Activated CD4-positive, alpha-beta memory T cell treated with anti-CD3 and anti-CD28 coated beads, Interleukin-2, amount 10 ng/mL, durations not matched to agents 7 days and 5 days (primary cell): ENCODE data around the gene NRP1. TPM values are rescaled to one million over a fixed set of nuclear protein-coding genes. Genes with fewer than 3 reads are reported as not detected.

Source experiments
- CTCF ChIA-PET: fragments of 350-600 bp; sonication (Branson Sonifier 250); formaldehyde crosslinking; loops from one replicate; lab custom pipeline; 2021; ENCODE audit warnings: antibody characterized with exemption, inconsistent platforms; lab: Charles Lee
- POLR2A ChIA-PET: fragments of 350-600 bp; sonication (Branson Sonifier 250); formaldehyde crosslinking; loops from one replicate; lab custom pipeline; 2021; ENCODE audit warnings: antibody characterized with exemption; lab: Charles Lee
- DNase-seq: peaks from one replicate; pipeline ENCODE4 v3.0.0-alpha.2; 2020
- H3K27ac Mint-ChIP-seq: one replicate; pipeline ENCODE4 v1.8.0; 2021; ENCODE audit warnings: mild to moderate bottlenecking, mixed read lengths
- H3K27me3 Mint-ChIP-seq: one replicate; pipeline ENCODE4 v1.8.0; 2021; ENCODE audit warnings: mixed read lengths
- H3K36me3 Mint-ChIP-seq: one replicate; pipeline ENCODE4 v1.8.0; 2021; ENCODE audit warnings: low read depth, mixed read lengths
- H3K4me1 Mint-ChIP-seq: one replicate; pipeline ENCODE4 v1.8.0; 2021; ENCODE audit warnings: mixed read lengths
- H3K4me3 Mint-ChIP-seq: one replicate; pipeline ENCODE4 v1.8.0; 2021; ENCODE audit warnings: mild to moderate bottlenecking, mixed read lengths
- H3K9me3 Mint-ChIP-seq: one replicate; pipeline ENCODE4 v1.8.0; 2021; ENCODE audit warnings: mixed read lengths
- total RNA-seq, 2 experiments: library from RNA; stranded (reverse); gene quantifications; one replicate each; pipeline ENCODE4 v1.2.3, GENCODE V29; 2021

The NRP1 gene
- total RNA-seq, 2 experiments from 2014 or later = 2.0 to 2.6 TPM

- Mint-ChIP-seq H3K27me3 (no peaks in the 10 kb centered on the region), H3K4me3 (no peak overlapping the region), H3K27ac (peak overlapping the region; percentile 88), H3K9me3 (no peaks in the 10 kb centered on the region), H3K36me3 (peaks cover 8% of the 10 kb centered on the region), H3K4me1 (peaks cover 64% of the 10 kb centered on the region)
- DNase-seq = no peak
- CTCF ChIA-PET = interaction anchor here (0.8 to 4.7 kb wide), 14 partner anchors 8 to 177 kb away, joined by 3 to 63 read pairs (median 6); no protein-coding TSS in a partner anchor
- POLR2A ChIA-PET = interaction anchor here (0.8 to 7.1 kb wide), 11 partner anchors 18 to 709 kb away, joined by 3 to 150 read pairs (median 14); partner anchors contain the start of gene CCDC7
These were observed 179.9 kb downstream of the NRP1 start for GRCh38 chr10:33154590-33154989.

GRCh38 chr10:33153968-33154327, 180.5 kb downstream of the NRP1 start:
- no peak for DNase-seq
- Mint-ChIP-seq H3K36me3 (peaks cover 8% of the 10 kb centered on the region), H3K4me1 (peaks cover 64% of the 10 kb centered on the region), H3K4me3 (peak overlapping the region; percentile 44), H3K27me3 (no peaks in the 10 kb centered on the region), H3K27ac (peak overlapping the region; percentile 88), H3K9me3 (no peaks in the 10 kb centered on the region)
- CTCF ChIA-PET = interaction anchor here (0.6 to 4.7 kb wide), 12 partner anchors 9 to 361 kb away, joined by 3 to 63 read pairs (median 10); no protein-coding TSS in a partner anchor
- POLR2A ChIA-PET = interaction anchor here (0.7 to 7.1 kb wide), 18 partner anchors 11 to 200 kb away, joined by 3 to 150 read pairs (median 5); no protein-coding TSS in a partner anchor

- DNase-seq = no peak
- ChIA-PET POLR2A (interaction anchor here (0.7 to 7.1 kb wide), 22 partner anchors 10 to 708 kb away, joined by 3 to 150 read pairs (median 4); partner anchors contain the start of gene CCDC7), CTCF (interaction anchor here (0.6 to 4.7 kb wide), 13 partner anchors 9 to 360 kb away, joined by 3 to 63 read pairs (median 9); no protein-coding TSS in a partner anchor)
- peaks cover 3% of the 10 kb centered on the region for H3K9me3 Mint-ChIP-seq
- peaks cover 64% of the 10 kb centered on the region for H3K4me1 Mint-ChIP-seq
- H3K36me3 Mint-ChIP-seq = peaks cover 11% of the 10 kb centered on the region
- no peaks in the 10 kb centered on the region for H3K27me3 Mint-ChIP-seq
- peak overlapping the region; percentile 44 for H3K4me3 Mint-ChIP-seq
- H3K27ac Mint-ChIP-seq = peak overlapping the region; percentile 88
These were observed 181.1 kb downstream of the NRP1 start for GRCh38 chr10:33153251-33153967.

- peak overlapping the region; percentile 88 for H3K27ac Mint-ChIP-seq
- no peaks in the 10 kb centered on the region for H3K27me3 Mint-ChIP-seq
- DNase-seq = no peak
- peaks cover 14% of the 10 kb centered on the region for H3K36me3 Mint-ChIP-seq
- POLR2A ChIA-PET = interaction anchor here (0.9 to 7.1 kb wide), 13 partner anchors 10 to 707 kb away, joined by 3 to 150 read pairs (median 14); partner anchors contain the start of gene CCDC7
- CTCF ChIA-PET = interaction anchor here (1.2 to 4.7 kb wide), 10 partner anchors 10 to 360 kb away, joined by 3 to 63 read pairs (median 7); no protein-coding TSS in a partner anchor
- H3K4me1 Mint-ChIP-seq = peaks cover 64% of the 10 kb centered on the region
- no peak overlapping the region for H3K4me3 Mint-ChIP-seq
- H3K9me3 Mint-ChIP-seq = peaks cover 7% of the 10 kb centered on the region
These were observed 181.7 kb downstream of the NRP1 start for GRCh38 chr10:33152750-33153149.

- Mint-ChIP-seq H3K4me3 (no peak overlapping the region), H3K9me3 (peaks cover 7% of the 10 kb centered on the region), H3K4me1 (peaks cover 62% of the 10 kb centered on the region), H3K27ac (peak overlapping the region; percentile 88), H3K36me3 (peaks cover 15% of the 10 kb centered on the region), H3K27me3 (no peaks in the 10 kb centered on the region)
- ChIA-PET CTCF (interaction anchor here (1.4 to 4.7 kb wide), 5 partner anchors 13 to 143 kb away, joined by 4 to 63 read pairs (median 9); no protein-coding TSS in a partner anchor), POLR2A (interaction anchor here (1.9 to 7.1 kb wide), 6 partner anchors 9 to 51 kb away, joined by 4 to 150 read pairs (median 22); no protein-coding TSS in a partner anchor)
- DNase-seq = no peak
These were observed 182.3 kb downstream of the NRP1 start for GRCh38 chr10:33152146-33152545.

GRCh38 chr10:33151344-33151864, 183.1 kb downstream of the NRP1 start:
- CTCF ChIA-PET = interaction anchor here (4.7 kb wide), 1 partner anchor 143 kb away, joined by 63 read pairs; no protein-coding TSS in a partner anchor
- DNase-seq = no peak
- Mint-ChIP-seq H3K27me3 (no peaks in the 10 kb centered on the region), H3K4me3 (no peak overlapping the region), H3K36me3 (peaks cover 15% of the 10 kb centered on the region), H3K9me3 (peaks cover 7% of the 10 kb centered on the region), H3K27ac (peak overlapping the region; percentile 47), H3K4me1 (peaks cover 62% of the 10 kb centered on the region)
- POLR2A ChIA-PET = interaction anchor here (0.9 to 7.1 kb wide), 3 partner anchors 9 to 143 kb away, joined by 3 to 150 read pairs (median 3); no protein-coding TSS in a partner anchor

GRCh38 chr10:33150889-33151288, 183.6 kb downstream of the NRP1 start:
- peaks cover 15% of the 10 kb centered on the region for H3K36me3 Mint-ChIP-seq
- no peak overlapping the region for H3K4me3 Mint-ChIP-seq
- H3K27ac Mint-ChIP-seq = peak overlapping the region; percentile 47
- H3K9me3 Mint-ChIP-seq = peaks cover 7% of the 10 kb centered on the region
- no peak for DNase-seq
- H3K27me3 Mint-ChIP-seq = no peaks in the 10 kb centered on the region
- ChIA-PET CTCF (no interaction called here), POLR2A (interaction anchor here (0.9 to 7.1 kb wide), 3 partner anchors 8 to 142 kb away, joined by 3 to 150 read pairs (median 3); no protein-coding TSS in a partner anchor)
- H3K4me1 Mint-ChIP-seq = peaks cover 59% of the 10 kb centered on the region

GRCh38 chr10:33150146-33150545, 184.3 kb downstream of the NRP1 start:
- no peak overlapping the region for H3K4me3 Mint-ChIP-seq
- peaks cover 15% of the 10 kb centered on the region for H3K36me3 Mint-ChIP-seq
- H3K4me1 Mint-ChIP-seq = peaks cover 56% of the 10 kb centered on the region
- DNase-seq = no peak
- peaks cover 7% of the 10 kb centered on the region for H3K9me3 Mint-ChIP-seq
- POLR2A ChIA-PET = interaction anchor here (1.0 to 7.1 kb wide), 2 partner anchors 13 to 141 kb away, joined by 3 to 150 read pairs; no protein-coding TSS in a partner anchor
- peak overlapping the region; percentile 47 for H3K27ac Mint-ChIP-seq
- CTCF ChIA-PET = no interaction called here
- H3K27me3 Mint-ChIP-seq = no peaks in the 10 kb centered on the region

- Mint-ChIP-seq H3K36me3 (peaks cover 16% of the 10 kb centered on the region), H3K4me1 (peaks cover 47% of the 10 kb centered on the region), H3K27ac (no peak overlapping the region), H3K4me3 (no peak overlapping the region), H3K9me3 (peaks cover 7% of the 10 kb centered on the region), H3K27me3 (no peaks in the 10 kb centered on the region)
- CTCF ChIA-PET = interaction anchor here (1.1 to 1.4 kb wide), 2 partner anchors 8 to 138 kb away, joined by 3 to 4 read pairs; no protein-coding TSS in a partner anchor
- DNase-seq = no peak
- POLR2A ChIA-PET = no interaction called here
These were observed 187.5 kb downstream of the NRP1 start for GRCh38 chr10:33147013-33147310.

- H3K27ac Mint-ChIP-seq = no peak overlapping the region
- CTCF ChIA-PET = interaction anchor here (0.6 to 1.9 kb wide), 4 partner anchors 8 to 685 kb away, joined by 3 to 7 read pairs (median 4); no protein-coding TSS in a partner anchor
- peaks cover 16% of the 10 kb centered on the region for H3K36me3 Mint-ChIP-seq
- no peaks in the 10 kb centered on the region for H3K27me3 Mint-ChIP-seq
- H3K4me1 Mint-ChIP-seq = peaks cover 43% of the 10 kb centered on the region
- peaks cover 7% of the 10 kb centered on the region for H3K9me3 Mint-ChIP-seq
- POLR2A ChIA-PET = interaction anchor here (1.1 to 1.3 kb wide), 2 partner anchors 10 to 768 kb away, joined by 3 read pairs; no protein-coding TSS in a partner anchor
- H3K4me3 Mint-ChIP-seq = no peak overlapping the region
- DNase-seq = no peak
These were observed 188.1 kb downstream of the NRP1 start for GRCh38 chr10:33146189-33147012.

GRCh38 chr10:33145451-33146188, 188.8 kb downstream of the NRP1 start:
- ChIA-PET POLR2A (interaction anchor here (1.1 to 1.3 kb wide), 2 partner anchors 9 to 767 kb away, joined by 3 read pairs; no protein-coding TSS in a partner anchor), CTCF (interaction anchor here (1.9 kb wide), 1 partner anchor 10 kb away, joined by 7 read pairs; no protein-coding TSS in a partner anchor)
- H3K4me3 Mint-ChIP-seq = no peak overlapping the region
- DNase-seq = no peak
- H3K4me1 Mint-ChIP-seq = peaks cover 42% of the 10 kb centered on the region
- no peaks in the 10 kb centered on the region for H3K27me3 Mint-ChIP-seq
- H3K9me3 Mint-ChIP-seq = peaks cover 7% of the 10 kb centered on the region
- no peak overlapping the region for H3K27ac Mint-ChIP-seq
- H3K36me3 Mint-ChIP-seq = peaks cover 16% of the 10 kb centered on the region
